Measurements from ENCODE around the gene HYLS1.
"Not testable (repeated sequence)": the region's sequence is repeated elsewhere in the genome, so short reads cannot be mapped to it uniquely, and the experiment has no call there.

Gene HYLS1

GRCh38 chr11:125887373-125888324 is at the start of gene HYLS1:
HYLS1 (plus strand) TSS chr11:125887668; CDS start chr11:125899369, 11,701 bp downstream.
- H3K9me3 Mint-ChIP-seq, result no peaks in the 10 kb centered on the region
- no peaks in the 10 kb centered on the region for H3K27me3 Mint-ChIP-seq
- H3K36me3 Mint-ChIP-seq, result peaks cover 12% of the 10 kb centered on the region
- H3K27ac Mint-ChIP-seq, result peak within 1 kb of the TSS; percentile 98
- ATAC-seq, result peak; percentile 96
- peaks cover 29% of the 10 kb centered on the region for H3K4me1 Mint-ChIP-seq
- H3K4me3 Mint-ChIP-seq, result peak within 1 kb of the TSS; percentile 92

- peaks cover 14% of the 10 kb centered on the region for H3K27me3 Mint-ChIP-seq
- no peak overlapping the region for H3K4me3 Mint-ChIP-seq
- H3K9me3 Mint-ChIP-seq, result peaks cover 23% of the 10 kb centered on the region
- peaks cover 5% of the 10 kb centered on the region for H3K36me3 Mint-ChIP-seq
- no peak for ATAC-seq
- peaks cover 7% of the 10 kb centered on the region for H3K4me1 Mint-ChIP-seq
- H3K27ac Mint-ChIP-seq, result no peak overlapping the region
Observed at GRCh38 chr11:125842321-125842948, 45.0 kb upstream of the HYLS1 start.

GRCh38 chr11:125846188-125846587 is 41.3 kb upstream of the HYLS1 start:
- peaks cover 5% of the 10 kb centered on the region for H3K36me3 Mint-ChIP-seq
- peaks cover 29% of the 10 kb centered on the region for H3K9me3 Mint-ChIP-seq
- H3K4me3 Mint-ChIP-seq, result no peak overlapping the region

DNA sequence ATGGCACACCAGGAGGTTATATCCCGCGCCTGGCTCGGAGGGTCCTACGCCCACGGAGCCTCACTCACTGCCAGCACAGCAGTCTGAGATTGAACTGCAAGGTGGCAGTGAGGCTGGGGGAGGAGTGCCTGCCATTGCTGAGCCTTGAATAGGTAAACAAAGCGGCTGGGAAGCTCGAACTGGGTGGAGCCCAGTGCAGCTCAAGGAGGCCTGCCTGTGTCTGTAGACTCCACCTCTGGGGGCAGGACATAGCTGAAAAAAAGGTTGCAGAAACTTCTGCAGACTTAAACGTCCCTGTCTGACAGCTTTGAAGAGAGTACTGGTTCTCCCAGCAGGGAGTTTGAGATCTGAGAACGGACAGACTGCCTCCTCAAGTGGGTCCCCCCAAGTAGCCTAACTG is 29.8 kb upstream of the HYLS1 start:
- H3K36me3 Mint-ChIP-seq, H3K27ac Mint-ChIP-seq, ATAC-seq, H3K4me1 Mint-ChIP-seq, H3K4me3 Mint-ChIP-seq: not testable (repeated sequence)
- peaks cover 19% of the 10 kb centered on the region for H3K9me3 Mint-ChIP-seq
- peaks cover 18% of the 10 kb centered on the region for H3K27me3 Mint-ChIP-seq

More at GRCh38 chr11:125846188-125846587, 41.3 kb upstream of the HYLS1 start:
- Mint-ChIP-seq H3K27me3 (peaks cover 12% of the 10 kb centered on the region), H3K4me1 (peaks cover 7% of the 10 kb centered on the region), H3K27ac (no peak overlapping the region)
- ATAC-seq, result no peak

- peaks cover 17% of the 10 kb centered on the region for H3K9me3 Mint-ChIP-seq
- H3K27ac Mint-ChIP-seq, H3K4me1 Mint-ChIP-seq, H3K27me3 Mint-ChIP-seq, H3K4me3 Mint-ChIP-seq, ATAC-seq, H3K36me3 Mint-ChIP-seq: not testable (repeated sequence)
Observed at GRCh38 chr11:125862786-125863185, 24.7 kb upstream of the HYLS1 start.

DNA sequence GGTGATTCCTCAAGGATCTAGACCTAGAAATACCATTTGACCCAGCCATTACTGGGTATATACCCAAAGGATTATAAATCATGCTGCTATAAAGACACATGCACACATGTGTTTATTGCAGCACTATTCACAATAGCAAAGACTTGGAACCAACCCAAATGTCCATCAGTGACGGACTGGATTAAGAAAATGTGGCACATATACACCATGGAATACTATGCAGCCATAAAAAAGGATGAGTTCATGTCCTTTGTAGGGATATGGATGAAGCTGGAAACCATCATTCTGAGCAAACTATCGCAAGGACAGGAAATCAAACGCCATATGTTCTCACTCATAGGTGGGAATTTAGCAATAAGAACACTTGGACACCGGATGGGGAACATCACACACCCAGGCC is 22.1 kb upstream of the HYLS1 start:
- not testable (repeated sequence) for H3K9me3 Mint-ChIP-seq, H3K4me3 Mint-ChIP-seq, H3K36me3 Mint-ChIP-seq, H3K4me1 Mint-ChIP-seq, H3K27ac Mint-ChIP-seq, H3K27me3 Mint-ChIP-seq, ATAC-seq

- peaks cover 14% of the 10 kb centered on the region for H3K9me3 Mint-ChIP-seq
- H3K36me3 Mint-ChIP-seq, result peaks cover 18% of the 10 kb centered on the region
- no peak overlapping the region for H3K4me3 Mint-ChIP-seq
- peaks cover 10% of the 10 kb centered on the region for H3K4me1 Mint-ChIP-seq
- H3K27ac Mint-ChIP-seq, result no peak overlapping the region
- ATAC-seq, result no peak
- no peaks in the 10 kb centered on the region for H3K27me3 Mint-ChIP-seq
Observed at GRCh38 chr11:125869521-125869920, 17.9 kb upstream of the HYLS1 start.

DNA sequence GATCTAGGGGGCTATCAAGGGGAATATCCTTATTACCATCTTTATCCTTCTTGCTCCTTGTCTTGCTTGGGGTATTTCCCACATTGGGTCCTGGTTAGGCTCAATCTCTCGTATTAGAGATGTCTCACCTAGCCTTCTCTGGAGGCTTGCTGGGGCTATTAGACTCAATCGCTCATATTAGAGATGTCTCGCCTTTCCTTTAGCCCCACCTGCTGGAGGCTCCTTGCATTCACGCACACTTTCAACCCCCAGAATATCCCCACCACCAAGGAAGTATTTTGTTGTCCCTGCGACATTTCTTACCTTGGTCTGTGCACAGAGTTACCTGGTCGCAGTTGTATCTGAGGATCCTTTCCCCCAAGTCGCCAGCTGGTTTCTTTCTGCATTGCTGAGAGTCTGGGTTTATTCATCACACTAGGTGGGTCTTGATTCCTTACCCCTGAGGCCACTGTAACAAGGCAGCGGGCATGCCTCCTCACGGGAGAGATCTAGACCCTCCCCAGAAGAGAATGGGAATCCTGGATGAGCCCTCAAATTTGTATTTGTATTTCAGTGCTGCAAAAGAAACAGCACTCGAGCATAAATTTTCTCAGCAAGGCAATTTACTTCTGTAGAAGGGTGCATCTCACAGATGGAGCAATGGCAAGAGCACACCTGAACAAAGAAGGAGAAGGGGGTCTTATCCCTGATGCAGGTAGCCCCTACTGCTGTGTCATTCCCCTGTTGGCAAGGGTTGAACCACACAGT is 15.9 kb upstream of the HYLS1 start:
- no peaks in the 10 kb centered on the region for H3K27me3 Mint-ChIP-seq
- no peak for ATAC-seq

GRCh38 chr11:125872138-125872491 is 15.4 kb upstream of the HYLS1 start:
- Mint-ChIP-seq H3K4me3 (no peak overlapping the region), H3K9me3 (peaks cover 14% of the 10 kb centered on the region), H3K4me1 (peaks cover 10% of the 10 kb centered on the region), H3K36me3 (peaks cover 18% of the 10 kb centered on the region), H3K27me3 (no peaks in the 10 kb centered on the region), H3K27ac (peak overlapping the region; percentile 36)
- ATAC-seq, result peak; percentile 62

More for the DNA sequence above, 15.9 kb upstream of the HYLS1 start:
- H3K36me3 Mint-ChIP-seq, result peaks cover 18% of the 10 kb centered on the region
- H3K4me3 Mint-ChIP-seq, result no peak overlapping the region
- peaks cover 10% of the 10 kb centered on the region for H3K4me1 Mint-ChIP-seq
- peak overlapping the region; percentile 36 for H3K27ac Mint-ChIP-seq
- peaks cover 14% of the 10 kb centered on the region for H3K9me3 Mint-ChIP-seq

DNA sequence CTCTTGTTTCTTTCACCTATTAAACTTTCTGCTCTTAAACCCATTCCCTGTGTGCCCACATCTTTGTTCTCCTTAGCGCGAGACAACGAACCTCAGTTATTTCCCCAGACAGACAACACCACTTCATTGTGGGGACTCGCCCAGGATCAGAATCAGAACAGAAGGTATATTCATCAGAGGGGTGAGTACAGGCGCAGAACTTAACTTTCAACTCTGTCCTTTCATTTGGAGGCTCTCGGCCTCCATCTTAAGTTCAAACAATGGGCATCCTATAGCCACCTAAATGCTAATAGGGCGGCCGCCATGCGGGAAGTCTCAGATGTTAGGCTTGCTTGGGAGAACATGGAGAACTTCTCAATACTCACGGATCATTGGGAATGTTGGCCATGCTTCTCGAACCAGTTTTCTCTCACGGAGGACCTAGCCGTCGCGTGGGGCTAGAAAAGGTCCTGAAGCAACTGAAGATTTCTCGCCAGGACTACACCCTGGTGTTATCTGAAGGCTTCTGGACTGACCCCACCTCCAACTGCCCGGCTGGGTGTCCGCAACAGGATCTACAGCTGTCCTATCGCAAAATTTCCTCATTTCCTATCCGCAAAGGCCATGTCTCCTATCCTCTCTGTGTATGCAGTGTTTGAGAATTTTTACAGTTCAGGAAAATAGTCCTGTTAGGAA is 13.4 kb upstream of the HYLS1 start:
- no peaks in the 10 kb centered on the region for H3K27me3 Mint-ChIP-seq
- H3K36me3 Mint-ChIP-seq, result peaks cover 18% of the 10 kb centered on the region
- peaks cover 14% of the 10 kb centered on the region for H3K9me3 Mint-ChIP-seq
- H3K27ac Mint-ChIP-seq, result no peak overlapping the region
- H3K4me3 Mint-ChIP-seq, result no peak overlapping the region
- peaks cover 10% of the 10 kb centered on the region for H3K4me1 Mint-ChIP-seq
- ATAC-seq, result no peak

- H3K4me1 Mint-ChIP-seq, result peaks cover 10% of the 10 kb centered on the region
- H3K27me3 Mint-ChIP-seq, result no peaks in the 10 kb centered on the region
- H3K9me3 Mint-ChIP-seq, result peaks cover 14% of the 10 kb centered on the region
- H3K4me3 Mint-ChIP-seq, result no peak overlapping the region
- ATAC-seq, result peak; percentile 74
- no peak overlapping the region for H3K27ac Mint-ChIP-seq
- peaks cover 18% of the 10 kb centered on the region for H3K36me3 Mint-ChIP-seq
Observed at GRCh38 chr11:125874556-125875124, 12.8 kb upstream of the HYLS1 start.

DNA sequence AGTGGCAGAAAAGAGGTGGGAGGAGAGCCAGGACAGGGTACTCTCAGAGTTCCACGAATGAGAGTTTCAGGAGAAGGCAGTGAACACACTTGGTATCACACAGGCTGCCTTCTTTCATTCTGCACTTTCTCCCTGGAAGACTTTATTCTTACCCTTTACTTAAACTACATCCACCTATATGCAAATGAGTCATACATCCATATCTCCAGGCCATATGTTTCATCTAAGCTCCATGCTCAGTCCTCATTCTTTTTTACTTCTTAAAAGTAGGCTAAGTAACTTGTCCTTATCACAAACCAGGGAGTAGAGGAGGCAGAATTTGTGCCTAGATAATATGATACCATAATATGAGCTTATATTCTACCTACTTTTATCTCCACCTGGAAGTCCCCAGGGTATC is 6.2 kb upstream of the HYLS1 start:
- peaks cover 1% of the 10 kb centered on the region for H3K4me1 Mint-ChIP-seq
- no peaks in the 10 kb centered on the region for H3K27me3 Mint-ChIP-seq
- H3K9me3 Mint-ChIP-seq, result no peaks in the 10 kb centered on the region
- ATAC-seq, result no peak
- H3K36me3 Mint-ChIP-seq, result no peaks in the 10 kb centered on the region
- H3K27ac Mint-ChIP-seq, result no peak overlapping the region
- no peak overlapping the region for H3K4me3 Mint-ChIP-seq

GRCh38 chr11:125883375-125883774 is 4.1 kb upstream of the HYLS1 start:
- no peaks in the 10 kb centered on the region for H3K36me3 Mint-ChIP-seq
- H3K9me3 Mint-ChIP-seq, result no peaks in the 10 kb centered on the region
- H3K27me3 Mint-ChIP-seq, result no peaks in the 10 kb centered on the region
- peaks cover 14% of the 10 kb centered on the region for H3K4me1 Mint-ChIP-seq
- ATAC-seq, result no peak
- H3K4me3 Mint-ChIP-seq, result no peak overlapping the region
- H3K27ac Mint-ChIP-seq, result no peak overlapping the region

GRCh38 chr11:125886997-125887372 is 483 bp upstream of the HYLS1 start:
- Mint-ChIP-seq H3K36me3 (peaks cover 7% of the 10 kb centered on the region), H3K27me3 (no peaks in the 10 kb centered on the region), H3K4me3 (peak overlapping the region; percentile 92), H3K4me1 (peaks cover 24% of the 10 kb centered on the region), H3K27ac (peak overlapping the region; percentile 98), H3K9me3 (no peaks in the 10 kb centered on the region)
- ATAC-seq, result peak; percentile 66

Measured in stimulated activated memory B cell treated with anti-CD40 and anti-IgM and Interleukin-4, amounts not matched to agents 10 μg/mL and 1 μg/mL and 100 μg/mL, for 72 hours (primary cell).